ENCODE results near the gene EFCAB14. TPM values are rescaled to one million over a fixed set of nuclear protein-coding genes. Genes with fewer than 3 reads are reported as not detected.
"Not testable (repeated sequence)": the region's sequence is repeated elsewhere in the genome, so short reads cannot be mapped to it uniquely, and the experiment has no call there.

Gene EFCAB14
- total RNA-seq, 1 donor from 2014 or later: 59.0 TPM

DNA sequence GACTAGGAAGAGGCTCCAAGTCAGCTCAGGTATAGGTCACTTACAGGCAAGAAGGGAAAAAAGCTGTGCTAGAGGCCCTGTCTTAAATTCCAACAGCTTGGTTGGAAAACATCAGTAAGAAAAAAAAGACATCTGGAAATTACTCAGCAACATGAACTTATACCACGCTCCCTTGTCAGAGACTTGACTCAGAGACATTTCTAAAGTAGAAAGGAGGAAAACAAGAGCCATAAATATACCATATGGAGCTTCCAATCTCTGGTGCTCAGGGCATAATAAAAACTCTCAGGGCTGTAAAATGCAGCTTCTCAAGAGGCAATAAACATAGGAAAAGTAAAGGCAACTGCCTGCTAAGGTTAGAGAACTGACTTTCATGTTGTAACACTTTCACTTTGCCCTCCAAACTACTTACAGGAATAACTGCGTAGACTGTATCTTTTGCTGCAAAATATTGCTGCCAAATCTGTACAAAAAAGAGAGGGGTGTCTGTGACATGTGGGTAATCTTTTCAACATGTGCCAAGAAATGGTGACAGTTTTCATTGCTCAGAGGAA lies 65.4 kb downstream of the EFCAB14 start:
- TF ChIP-seq CTCF (IDR thresholded peaks at IDR 0.05; ENCODE audit: borderline replicate concordance): no peak
- H3K27me3 ChIP-seq (ENCODE audit: low read depth): no peaks in the 10 kb centered on the region
- H3K36me3 ChIP-seq: peaks cover 90% of the 10 kb centered on the region
- H3K4me1 ChIP-seq: peaks cover 35% of the 10 kb centered on the region
- no peak for DNase-seq
- peaks cover 14% of the 10 kb centered on the region for H3K9me3 ChIP-seq (replicated peaks)
- peak overlapping the region; percentile 31 for H3K27ac ChIP-seq (replicated peaks)
- intact Hi-C loops (cut with micrococcal nuclease): no loop called here
- no peak overlapping the region for H3K4me3 ChIP-seq

DNA sequence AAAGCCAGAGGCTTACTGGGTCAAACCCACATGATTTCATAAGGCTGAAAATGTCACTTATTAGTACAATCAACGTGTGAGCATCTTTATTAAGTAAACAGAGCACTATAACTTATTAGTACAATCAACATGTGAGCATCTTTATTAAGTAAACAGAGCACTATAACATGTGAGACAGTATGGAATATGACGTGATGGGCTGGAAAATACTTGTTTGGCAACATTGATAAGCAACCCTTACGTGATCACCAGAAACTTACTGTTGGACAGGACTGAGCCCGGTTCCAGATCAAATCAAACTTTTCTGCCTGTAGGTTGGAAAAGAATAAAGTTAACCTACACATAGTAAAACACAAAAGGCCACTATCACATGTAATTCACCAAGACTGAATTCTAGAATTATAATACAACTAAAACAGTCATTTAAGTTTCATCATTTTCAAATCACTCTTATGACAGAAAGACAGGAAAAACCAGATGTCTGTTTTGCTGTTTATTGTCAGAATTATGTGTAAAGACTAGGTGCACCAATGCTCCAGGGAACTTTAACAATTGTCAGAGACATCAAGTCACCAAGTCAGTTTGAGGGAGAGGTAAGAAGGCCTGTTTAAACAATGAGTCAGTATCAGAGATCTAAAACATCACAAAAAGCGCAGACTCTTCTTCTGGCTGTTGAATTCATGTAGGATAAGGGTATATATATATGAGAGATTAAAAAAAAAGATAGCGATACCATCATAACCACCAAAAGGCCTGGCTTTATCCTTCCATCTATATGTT lies 66.4 kb downstream of the EFCAB14 start:
- H3K4me1 ChIP-seq: peaks cover 27% of the 10 kb centered on the region
- DNase-seq: no peak
- H3K36me3 ChIP-seq: peaks cover 90% of the 10 kb centered on the region
- intact Hi-C loops (cut with micrococcal nuclease): no loop called here
- H3K27me3 ChIP-seq (ENCODE audit: low read depth): no peaks in the 10 kb centered on the region
- H3K27ac ChIP-seq (replicated peaks): no peak overlapping the region
- no peak overlapping the region for H3K4me3 ChIP-seq
- peaks cover 18% of the 10 kb centered on the region for H3K9me3 ChIP-seq (replicated peaks)
- TF ChIP-seq CTCF (IDR thresholded peaks at IDR 0.05; ENCODE audit: borderline replicate concordance): no peak

DNA sequence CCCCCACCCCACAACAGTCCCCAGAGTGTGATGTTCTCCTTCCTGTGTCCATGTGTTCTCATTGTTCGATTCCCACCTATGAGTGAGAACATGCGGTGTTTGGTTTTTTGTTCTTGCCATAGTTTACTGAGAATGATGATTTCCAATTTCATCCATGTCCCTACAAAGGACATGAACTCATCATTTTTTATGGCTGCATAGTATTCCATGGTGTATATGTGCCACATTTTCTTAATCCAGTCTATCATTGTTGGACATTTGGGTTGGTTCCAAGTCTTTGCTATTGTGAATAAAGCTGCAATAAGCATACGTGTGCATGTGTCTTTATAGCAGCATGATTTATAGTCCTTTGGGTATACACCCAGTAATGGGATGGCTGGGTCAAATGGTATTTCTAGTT lies 67.8 kb downstream of the EFCAB14 start:
- intact Hi-C loops (cut with micrococcal nuclease): not testable (repeated sequence)

DNA sequence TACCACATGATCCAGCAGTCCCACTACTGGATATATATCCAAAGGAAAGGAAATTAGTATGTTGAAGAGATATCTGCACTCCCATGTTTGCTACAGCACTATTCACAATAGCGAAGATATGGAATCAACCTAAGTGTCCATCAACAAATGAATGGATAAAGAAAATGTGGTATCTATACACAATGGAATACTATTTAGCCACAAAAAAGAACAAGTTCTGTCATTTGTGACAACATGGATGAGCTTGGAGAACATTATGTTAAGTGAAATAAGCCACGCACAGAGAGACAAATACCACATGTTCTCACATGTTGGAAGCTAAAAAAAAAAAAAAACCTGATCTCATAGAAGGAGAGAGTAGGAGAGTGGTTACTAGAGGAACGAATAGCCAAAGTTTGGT lies 68.4 kb downstream of the EFCAB14 start:
- TF ChIP-seq CTCF (IDR thresholded peaks at IDR 0.05; ENCODE audit: borderline replicate concordance): no peak
- no peak overlapping the region for H3K4me3 ChIP-seq
- peaks cover 18% of the 10 kb centered on the region for H3K9me3 ChIP-seq (replicated peaks)
- H3K27me3 ChIP-seq (ENCODE audit: low read depth): no peaks in the 10 kb centered on the region
- no peak overlapping the region for H3K27ac ChIP-seq (replicated peaks)
- peaks cover 81% of the 10 kb centered on the region for H3K36me3 ChIP-seq
- peaks cover 9% of the 10 kb centered on the region for H3K4me1 ChIP-seq
- DNase-seq: no peak
- intact Hi-C loops (cut with micrococcal nuclease): no loop called here

More for the DNA sequence above, 67.8 kb downstream of the EFCAB14 start:
- H3K36me3 ChIP-seq: peaks cover 87% of the 10 kb centered on the region
- not testable (repeated sequence) for DNase-seq; H3K27me3 ChIP-seq (ENCODE audit: low read depth); H3K4me3 ChIP-seq; H3K27ac ChIP-seq (replicated peaks)
- peaks cover 14% of the 10 kb centered on the region for H3K4me1 ChIP-seq
- H3K9me3 ChIP-seq (replicated peaks): peaks cover 18% of the 10 kb centered on the region

- H3K4me3 ChIP-seq: no peak overlapping the region
- peaks cover 74% of the 10 kb centered on the region for H3K36me3 ChIP-seq
- TF ChIP-seq CTCF (IDR thresholded peaks at IDR 0.05; ENCODE audit: borderline replicate concordance): no peak
- no peak overlapping the region for H3K27ac ChIP-seq (replicated peaks)
- intact Hi-C loops (cut with micrococcal nuclease): no loop called here
- peaks cover 18% of the 10 kb centered on the region for H3K9me3 ChIP-seq (replicated peaks)
- peaks cover 9% of the 10 kb centered on the region for H3K4me1 ChIP-seq
- no peaks in the 10 kb centered on the region for H3K27me3 ChIP-seq (ENCODE audit: low read depth)
- DNase-seq: no peak
Measured at GRCh38 chr1:46649764-46650163, 69.2 kb downstream of the EFCAB14 start.

DNA sequence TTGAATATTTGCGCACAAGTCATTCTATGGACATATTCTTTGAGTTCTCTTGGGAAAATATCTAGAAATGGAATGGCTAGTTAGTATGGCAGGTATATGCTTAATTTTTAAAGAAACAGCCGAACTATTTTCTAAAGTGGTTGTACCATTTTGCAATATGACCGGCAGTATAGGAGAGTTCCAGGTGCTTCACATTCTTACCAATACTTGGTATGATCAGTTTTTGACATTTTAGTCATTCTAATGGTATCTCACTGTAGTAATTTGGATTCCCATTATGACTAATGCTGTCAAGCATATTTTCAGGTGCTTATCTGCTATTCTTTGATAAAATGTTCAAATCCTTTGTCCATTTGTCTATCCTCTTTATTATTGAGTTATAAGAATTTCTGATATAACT lies 71.3 kb downstream of the EFCAB14 start:
- Histone ChIP-seq H3K27ac (replicated peaks) (no peak overlapping the region), H3K4me3 (no peak overlapping the region), H3K4me1 (peaks cover 12% of the 10 kb centered on the region), H3K27me3 (ENCODE audit: low read depth) (no peaks in the 10 kb centered on the region), H3K36me3 (peaks cover 54% of the 10 kb centered on the region), H3K9me3 (replicated peaks) (peaks cover 18% of the 10 kb centered on the region)
- TF ChIP-seq CTCF (IDR thresholded peaks at IDR 0.05; ENCODE audit: borderline replicate concordance): no peak
- no peak for DNase-seq
- intact Hi-C loops (cut with micrococcal nuclease): no loop called here
